Left lung (tissue), 10 donors: ENCODE data around the gene CENPS. TPM values are rescaled to one million over a fixed set of nuclear protein-coding genes. Genes with fewer than 3 reads are reported as not detected.

Source experiments
- ATAC-seq: fragments of 200-7000 bp; cut with Tn5 transposase; one replicate; pipeline ENCODE4 v1.9.1; 2020; ENCODE audit warnings: moderate library complexity
- DNase-seq, 4 donors: peaks; one replicate each; pipeline ENCODE4 v3.0.0-alpha.2; 2013 to 2020
- H3K27ac ChIP-seq, 2 donors: fragments of 200-600 bp; sonication (generic) in 1 of 2; one replicate each; pipeline versions ENCODE4 v1.5.0 to v1.8.0; 2020 to 2021
- H3K27me3 ChIP-seq, 2 donors: fragments of 200-600 bp; sonication (generic) in 1 of 2; one replicate each; pipeline versions ENCODE4 v1.5.0 to v1.8.0; 2020 to 2021
- H3K36me3 ChIP-seq, 2 donors: fragments of 200-600 bp; sonication (generic) in 1 of 2; one replicate each; pipeline versions ENCODE4 v1.5.0 to v1.8.0; 2020 to 2021
- H3K4me1 ChIP-seq, 2 donors: fragments of 200-600 bp; one replicate each; pipeline ENCODE4 v1.8.0; 2021
- H3K4me3 ChIP-seq, 2 donors: fragments of 200-600 bp; sonication (generic) in 1 of 2; one replicate each; pipeline versions ENCODE4 v1.5.0 to v1.8.0; 2020 to 2021; ENCODE audit warnings: mild to moderate bottlenecking in 1 of 2
- H3K9me3 ChIP-seq, 2 donors: fragments of 200-600 bp; sonication (generic) in 1 of 2; one replicate each; pipeline versions ENCODE4 v1.5.0 to v1.8.0; 2020 to 2021
- CTCF ChIP-seq, 2 donors: fragments of 200-600 bp; sonication (generic) in 1 of 2; IDR thresholded peaks; one replicate each; pipeline versions ENCODE4 v1.5.0 to v1.8.0; 2021; ENCODE audit warnings: antibody characterized with exemption in 2 of 2
- intact Hi-C, 2 donors: fragments of 100-400 bp; cut with DNase I; formaldehyde crosslinking; loops; one replicate each; pipeline versions ENCODE4 v1.11.2 to v1.14.2; 2022
- polyA plus RNA-seq, 6 donors: library from polyadenylated mRNA; unstranded; fragments of 120-200 nt; gene quantifications; one replicate each; pipeline ENCODE4 v1.2.1, GENCODE V29; 2013; ENCODE audit not compliant: insufficient read length in 6 of 6
- total RNA-seq, 2 donors: library from RNA; stranded (reverse); fragmentation: NEBNext Ultra II Directional; extraction: Animal tissue kit (Norgen Biotek cat#: 25700); gene quantifications; one replicate each; pipeline ENCODE4 v1.2.1, GENCODE V29; 2021
- donor health status: DM: no; HTN: yes; CAD: no.
- donor health status: DM: no; HTN: no; CAD: no.

Gene CENPS
- total and polyA plus RNA-seq, 8 donors: 13.5 to 23.1 (median 20.9) TPM

- no peaks in the 10 kb centered on the region for H3K9me3 ChIP-seq
- DNase-seq (no peak), ATAC-seq (no peak)
- no peaks in the 10 kb centered on the region for H3K36me3 ChIP-seq
- H3K27me3 ChIP-seq: no peaks in the 10 kb centered on the region
- intact Hi-C loops: no loop called here
- no peak overlapping the region for H3K27ac ChIP-seq
- H3K4me3 ChIP-seq: no peak overlapping the region
- no peak for TF ChIP-seq CTCF (IDR thresholded peaks at IDR 0.05)
- H3K4me1 ChIP-seq: peaks cover 7 to 26% of the 10 kb centered on the region in 2 donors
These were observed 1.2 kb upstream of the CENPS start for GRCh38 chr1:10428984-10429383.

- ATAC-seq (peak; percentile 2), DNase-seq (peak in 1 of 4 donors; percentile 9)
- TF ChIP-seq CTCF (IDR thresholded peaks at IDR 0.05): no peak
- Histone ChIP-seq H3K9me3 (no peaks in the 10 kb centered on the region), H3K36me3 (no peaks in the 10 kb centered on the region), H3K27ac (peak overlapping the region; percentile 2 to 74), H3K4me3 (peak overlapping the region; percentile 85 to 87), H3K4me1 (peaks cover 7 to 26% of the 10 kb centered on the region in 2 donors), H3K27me3 (no peaks in the 10 kb centered on the region)
- intact Hi-C loops: loop anchor here in 1 of 2 donors (10.0 kb wide), 1 partner anchor 65 kb away; no protein-coding TSS in a partner anchor
These were observed 391 bp upstream of the CENPS start for GRCh38 chr1:10429868-10430215.

GRCh38 chr1:10431070-10431730 is 967 bp downstream of the CENPS start:
- intact Hi-C loops: loop anchor here in 1 of 2 donors (10.0 kb wide), 1 partner anchor 64 kb away; no protein-coding TSS in a partner anchor
- Histone ChIP-seq H3K4me3 (peak overlapping the region; percentile 85 to 87), H3K9me3 (no peaks in the 10 kb centered on the region), H3K27ac (peak overlapping the region in 1 of 2 donors; percentile 74), H3K4me1 (peaks cover 7 to 26% of the 10 kb centered on the region in 2 donors), H3K36me3 (no peaks in the 10 kb centered on the region), H3K27me3 (no peaks in the 10 kb centered on the region)
- TF ChIP-seq CTCF (IDR thresholded peaks at IDR 0.05): no peak
- no peak for ATAC-seq
- DNase-seq: no peak

GRCh38 chr1:10432910-10433700 is 2.9 kb downstream of the CENPS start:
- TF ChIP-seq CTCF (IDR thresholded peaks at IDR 0.05): no peak
- peaks cover 7 to 26% of the 10 kb centered on the region in 2 donors for H3K4me1 ChIP-seq
- intact Hi-C loops: loop anchor here in 1 of 2 donors (10.0 kb wide), 1 partner anchor 62 kb away; no protein-coding TSS in a partner anchor
- no peaks in the 10 kb centered on the region for H3K27me3 ChIP-seq
- no peaks in the 10 kb centered on the region for H3K36me3 ChIP-seq
- DNase-seq (no peak), ATAC-seq (no peak)
- H3K9me3 ChIP-seq: no peaks in the 10 kb centered on the region
- no peak overlapping the region for H3K4me3 ChIP-seq
- no peak overlapping the region for H3K27ac ChIP-seq

- H3K9me3 ChIP-seq: no peaks in the 10 kb centered on the region
- ATAC-seq (no peak), DNase-seq (no peak)
- intact Hi-C loops: loop anchor here in 1 of 2 donors (10.0 kb wide), 1 partner anchor 61 kb away; no protein-coding TSS in a partner anchor
- H3K27ac ChIP-seq: no peak overlapping the region
- peaks cover 7 to 26% of the 10 kb centered on the region in 2 donors for H3K4me1 ChIP-seq
- H3K4me3 ChIP-seq: no peak overlapping the region
- no peaks in the 10 kb centered on the region for H3K36me3 ChIP-seq
- no peaks in the 10 kb centered on the region for H3K27me3 ChIP-seq
- no peak for TF ChIP-seq CTCF (IDR thresholded peaks at IDR 0.05)
These were observed 3.6 kb downstream of the CENPS start for GRCh38 chr1:10433790-10434189.
